ENCODE results near the gene UAP1. TPM values are rescaled to one million over a fixed set of nuclear protein-coding genes. Genes with fewer than 3 reads are reported as not detected.

UAP1 gene
- total and polyA plus RNA-seq, 2 donors (not counting 1 experiment from before 2014, with no cell fraction given) = 5.3 to 16.4 TPM

DNA sequence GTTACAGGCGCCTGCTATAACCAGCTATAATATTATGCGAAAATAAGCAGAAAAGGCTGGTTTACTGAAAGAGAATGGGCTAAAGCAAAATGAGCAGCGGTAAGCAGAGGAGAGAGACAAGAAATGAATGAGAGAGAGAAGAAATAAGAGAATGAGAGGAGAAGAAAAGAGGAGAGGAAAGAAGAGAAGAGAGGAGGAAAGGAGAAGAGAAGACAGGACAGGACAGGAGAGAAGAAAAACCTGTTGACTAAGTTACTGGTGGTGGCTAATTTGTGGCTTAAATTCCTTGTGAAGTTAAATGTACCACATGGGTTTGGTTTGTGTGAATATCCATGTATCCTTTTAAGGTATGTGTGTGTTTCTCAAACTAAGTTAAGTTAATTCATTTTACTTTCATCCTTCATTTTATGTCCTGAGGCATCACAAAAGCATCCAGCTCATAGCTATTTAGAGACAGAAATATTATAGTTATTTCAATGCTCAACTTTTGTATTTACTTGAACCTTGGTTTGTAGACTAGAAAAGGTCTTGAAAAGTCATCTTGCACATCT, 67.6 kb downstream of the UAP1 start:
- 100% methylated on average over 3 of the region's 3 CpGs for WGBS (ENCODE audit: insufficient coverage)
- H3K36me3 ChIP-seq (replicated peaks in 1 of 2; ENCODE audit: control extremely low read depth in 1 of 2, control insufficient read depth in 1 of 2, extremely low read depth in 1 of 2, insufficient read depth in 2 of 2, low read length in 1 of 2) = no peaks in the 10 kb centered on the region
- no peaks in the 10 kb centered on the region for H3K4me1 Mint-ChIP-seq
- no peaks in the 10 kb centered on the region for H4K20me1 ChIP-seq (ENCODE audit: control insufficient read depth, insufficient read depth, low read length, poor library complexity, severe bottlenecking)
- H3K9me3 Mint-ChIP-seq (ENCODE audit: insufficient read depth) = no peaks in the 10 kb centered on the region
- no peak overlapping the region for H2AFZ ChIP-seq (ENCODE audit: insufficient read depth, low read depth, low read length, poor library complexity, severe bottlenecking)
- TF ChIP-seq, protein P1, sequence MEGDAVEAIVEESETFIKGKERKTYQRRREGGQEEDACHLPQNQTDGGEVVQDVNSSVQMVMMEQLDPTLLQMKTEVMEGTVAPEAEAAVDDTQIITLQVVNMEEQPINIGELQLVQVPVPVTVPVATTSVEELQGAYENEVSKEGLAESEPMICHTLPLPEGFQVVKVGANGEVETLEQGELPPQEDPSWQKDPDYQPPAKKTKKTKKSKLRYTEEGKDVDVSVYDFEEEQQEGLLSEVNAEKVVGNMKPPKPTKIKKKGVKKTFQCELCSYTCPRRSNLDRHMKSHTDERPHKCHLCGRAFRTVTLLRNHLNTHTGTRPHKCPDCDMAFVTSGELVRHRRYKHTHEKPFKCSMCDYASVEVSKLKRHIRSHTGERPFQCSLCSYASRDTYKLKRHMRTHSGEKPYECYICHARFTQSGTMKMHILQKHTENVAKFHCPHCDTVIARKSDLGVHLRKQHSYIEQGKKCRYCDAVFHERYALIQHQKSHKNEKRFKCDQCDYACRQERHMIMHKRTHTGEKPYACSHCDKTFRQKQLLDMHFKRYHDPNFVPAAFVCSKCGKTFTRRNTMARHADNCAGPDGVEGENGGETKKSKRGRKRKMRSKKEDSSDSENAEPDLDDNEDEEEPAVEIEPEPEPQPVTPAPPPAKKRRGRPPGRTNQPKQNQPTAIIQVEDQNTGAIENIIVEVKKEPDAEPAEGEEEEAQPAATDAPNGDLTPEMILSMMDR (IDR thresholded peaks at IDR 0.05) = no peak
- TF ChIP-seq EZH2 (IDR thresholded peaks at IDR 0.05; ENCODE audit: borderline replicate concordance, insufficient read depth, low read depth, low read length, poor library complexity, severe bottlenecking) = no peak
- H3K4me3 ChIP-seq (ENCODE audit: control extremely low read depth in 1 of 5, extremely low read depth in 1 of 5, insufficient read depth in 1 of 5, low read depth in 2 of 5, low read length in 4 of 5) = no peak overlapping the region
- H3K27ac Mint-ChIP-seq = no peak overlapping the region
- peaks cover 0 to 10% (median 4%) of the 10 kb centered on the region in 4 experiments for H3K27me3 ChIP-seq (replicated peaks in 1 of 4; ENCODE audit: control extremely low read depth in 1 of 4, control insufficient read depth in 3 of 4, insufficient read depth in 4 of 4, low read length in 3 of 4)
- no peaks in the 10 kb centered on the region for H3K9me3 ChIP-seq (ENCODE audit: control extremely low read depth in 1 of 3, control insufficient read depth in 2 of 3, insufficient read depth in 1 of 3, low read length in 2 of 3)
- H3K4me1 ChIP-seq (ENCODE audit: control insufficient read depth in 2 of 2, insufficient read depth in 2 of 2, low read length in 2 of 2) = no peaks in the 10 kb centered on the region
- POLR2A ChIA-PET = no interaction called here
- no peak overlapping the region for H3K27ac ChIP-seq (ENCODE audit: low read length in 2 of 2)
- H3K27me3 Mint-ChIP-seq = peaks cover 30% of the 10 kb centered on the region
- ATAC-seq (ENCODE audit: low read depth) (no peak), DNase-seq (no peak)
- intact Hi-C loops (cut with micrococcal nuclease) = loop anchor here (5.0 kb wide), 1 partner anchor 837 kb away; no protein-coding TSS in a partner anchor
- no peak overlapping the region for H3K9ac ChIP-seq (ENCODE audit: low read length)
- no peak overlapping the region for H3K4me3 Mint-ChIP-seq
- H3K79me2 ChIP-seq (ENCODE audit: control insufficient read depth, insufficient read depth, low read length) = no peaks in the 10 kb centered on the region
- no peak overlapping the region for H3K4me2 ChIP-seq (replicated peaks; ENCODE audit: low read depth, low read length, poor library complexity, severe bottlenecking)
- CTCF ChIA-PET = interaction anchor here (1.6 to 1.9 kb wide), 2 partner anchors 10 to 573 kb away, joined by 3 to 6 read pairs; no protein-coding TSS in a partner anchor

DNA sequence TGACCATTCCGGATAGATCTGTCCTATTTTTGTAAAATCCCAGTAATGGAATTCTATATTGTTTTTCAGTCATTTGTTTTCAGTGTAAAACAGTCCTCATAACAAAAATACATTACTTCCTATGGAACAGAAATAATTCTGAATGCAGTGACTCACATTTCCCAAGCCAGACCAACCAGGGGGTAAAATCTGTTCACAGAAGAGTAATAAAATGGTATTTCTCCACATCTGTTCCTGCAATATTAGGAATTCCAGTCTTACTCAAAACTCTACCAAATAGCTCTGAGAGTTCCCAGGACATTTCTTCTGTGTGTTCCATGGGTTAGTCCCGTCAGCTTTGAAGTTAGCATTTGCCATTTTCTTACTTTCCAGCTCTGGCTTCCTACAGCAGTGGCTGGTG, 68.1 kb downstream of the UAP1 start:
- Histone ChIP-seq H3K36me3 (replicated peaks in 1 of 2; ENCODE audit: control extremely low read depth in 1 of 2, control insufficient read depth in 1 of 2, extremely low read depth in 1 of 2, insufficient read depth in 2 of 2, low read length in 1 of 2) (no peaks in the 10 kb centered on the region), H3K79me2 (ENCODE audit: control insufficient read depth, insufficient read depth, low read length) (no peaks in the 10 kb centered on the region), H3K27me3 (replicated peaks in 1 of 4; ENCODE audit: control extremely low read depth in 1 of 4, control insufficient read depth in 3 of 4, insufficient read depth in 4 of 4, low read length in 3 of 4) (peaks cover 0 to 7% (median 4%) of the 10 kb centered on the region in 4 experiments), H3K9me3 (ENCODE audit: control extremely low read depth in 1 of 3, control insufficient read depth in 2 of 3, insufficient read depth in 1 of 3, low read length in 2 of 3) (no peaks in the 10 kb centered on the region), H3K27ac (ENCODE audit: low read length in 2 of 2) (no peak overlapping the region), H3K4me3 (ENCODE audit: control extremely low read depth in 1 of 5, extremely low read depth in 1 of 5, insufficient read depth in 1 of 5, low read depth in 2 of 5, low read length in 4 of 5) (no peak overlapping the region), H2AFZ (ENCODE audit: insufficient read depth, low read depth, low read length, poor library complexity, severe bottlenecking) (no peak overlapping the region), H3K4me1 (ENCODE audit: control insufficient read depth in 2 of 2, insufficient read depth in 2 of 2, low read length in 2 of 2) (no peaks in the 10 kb centered on the region), H3K4me2 (replicated peaks; ENCODE audit: low read depth, low read length, poor library complexity, severe bottlenecking) (no peak overlapping the region), H3K9ac (ENCODE audit: low read length) (no peak overlapping the region), H4K20me1 (ENCODE audit: control insufficient read depth, insufficient read depth, low read length, poor library complexity, severe bottlenecking) (no peaks in the 10 kb centered on the region)
- TF ChIP-seq EZH2 (IDR thresholded peaks at IDR 0.05; ENCODE audit: borderline replicate concordance, insufficient read depth, low read depth, low read length, poor library complexity, severe bottlenecking) = no peak
- TF ChIP-seq, protein P1 (IDR thresholded peaks at IDR 0.05) = no peak
- POLR2A ChIA-PET = no interaction called here
- H3K27me3 Mint-ChIP-seq = peaks cover 25% of the 10 kb centered on the region
- no peaks in the 10 kb centered on the region for H3K4me1 Mint-ChIP-seq
- DNase-seq (no peak), ATAC-seq (ENCODE audit: low read depth) (no peak)
- no peak overlapping the region for H3K4me3 Mint-ChIP-seq
- WGBS (ENCODE audit: insufficient coverage) = 83% methylated on average over 1 of the region's 2 CpGs
- H3K27ac Mint-ChIP-seq = no peak overlapping the region
- intact Hi-C loops (cut with micrococcal nuclease) = loop anchor here (5.0 kb wide), 1 partner anchor 837 kb away; no protein-coding TSS in a partner anchor
- H3K9me3 Mint-ChIP-seq (ENCODE audit: insufficient read depth) = no peaks in the 10 kb centered on the region
- CTCF ChIA-PET = interaction anchor here (1.6 kb wide), 1 partner anchor 10 kb away, joined by 3 read pairs; no protein-coding TSS in a partner anchor
